ENCODE data around the gene TPK1. TPM values are rescaled to one million over a fixed set of nuclear protein-coding genes. Genes with fewer than 3 reads are reported as not detected.

Gene TPK1
- total RNA-seq, 1 donor from 2014 or later = 1.7 TPM

GRCh38 chr7:144792050-144792449, 43.8 kb downstream of the TPK1 start:
- no peaks in the 10 kb centered on the region for H3K36me3 ChIP-seq
- no peaks in the 10 kb centered on the region for H3K27me3 ChIP-seq
- intact Hi-C loops (cut with DNase I) = no loop called here
- no peaks in the 10 kb centered on the region for H3K4me1 ChIP-seq
- no peak overlapping the region for H3K4me3 ChIP-seq
- H3K9me3 ChIP-seq = no peaks in the 10 kb centered on the region
- no peak for DNase-seq (ENCODE audit: extremely low spot score in 2 of 2)
- H3K27ac ChIP-seq = no peak overlapping the region
- TF ChIP-seq POLR2AphosphoS5 (IDR thresholded peaks at IDR 0.05; ENCODE audit: insufficient read depth in 1 of 2, low read depth in 1 of 2) = no peak
- no peak for TF ChIP-seq POLR2A (IDR thresholded peaks at IDR 0.05)
- TF ChIP-seq CTCF (IDR thresholded peaks at IDR 0.05) = no peak

- H3K27me3 ChIP-seq = no peaks in the 10 kb centered on the region
- H3K27ac ChIP-seq = no peak overlapping the region
- intact Hi-C loops (cut with DNase I) = no loop called here
- no peak for DNase-seq (ENCODE audit: extremely low spot score in 2 of 2)
- no peak overlapping the region for H3K4me3 ChIP-seq
- TF ChIP-seq POLR2AphosphoS5 (IDR thresholded peaks at IDR 0.05; ENCODE audit: insufficient read depth in 1 of 2, low read depth in 1 of 2) = no peak
- TF ChIP-seq POLR2A (IDR thresholded peaks at IDR 0.05) = no peak
- no peak for TF ChIP-seq CTCF (IDR thresholded peaks at IDR 0.05)
- H3K9me3 ChIP-seq = no peaks in the 10 kb centered on the region
- H3K4me1 ChIP-seq = no peaks in the 10 kb centered on the region
- H3K36me3 ChIP-seq = no peaks in the 10 kb centered on the region
Observed at GRCh38 chr7:144791488-144791887, 44.4 kb downstream of the TPK1 start.

- H3K27me3 ChIP-seq = no peaks in the 10 kb centered on the region
Observed at GRCh38 chr7:144787127-144787526, 48.7 kb downstream of the TPK1 start.

GRCh38 chr7:144786522-144786921, 49.3 kb downstream of the TPK1 start:
- intact Hi-C loops (cut with DNase I) = no loop called here
- TF ChIP-seq POLR2AphosphoS5 (IDR thresholded peaks at IDR 0.05; ENCODE audit: insufficient read depth in 1 of 2, low read depth in 1 of 2) (no peak), POLR2A (IDR thresholded peaks at IDR 0.05) (no peak), CTCF (IDR thresholded peaks at IDR 0.05) (no peak)
- Histone ChIP-seq H3K27ac (no peak overlapping the region), H3K4me3 (no peak overlapping the region), H3K9me3 (no peaks in the 10 kb centered on the region), H3K27me3 (no peaks in the 10 kb centered on the region), H3K36me3 (no peaks in the 10 kb centered on the region), H3K4me1 (no peaks in the 10 kb centered on the region)
- no peak for DNase-seq (ENCODE audit: extremely low spot score in 2 of 2)

More at GRCh38 chr7:144787127-144787526, 48.7 kb downstream of the TPK1 start:
- no peak for DNase-seq (ENCODE audit: extremely low spot score in 2 of 2)
- no peaks in the 10 kb centered on the region for H3K36me3 ChIP-seq
- no peaks in the 10 kb centered on the region for H3K4me1 ChIP-seq
- intact Hi-C loops (cut with DNase I) = no loop called here
- H3K27ac ChIP-seq = no peak overlapping the region
- TF ChIP-seq POLR2A (IDR thresholded peaks at IDR 0.05) (no peak), CTCF (IDR thresholded peaks at IDR 0.05) (no peak), POLR2AphosphoS5 (IDR thresholded peaks at IDR 0.05; ENCODE audit: insufficient read depth in 1 of 2, low read depth in 1 of 2) (no peak)
- no peak overlapping the region for H3K4me3 ChIP-seq
- H3K9me3 ChIP-seq = no peaks in the 10 kb centered on the region

GRCh38 chr7:144786079-144786478, 49.8 kb downstream of the TPK1 start:
- no peak for DNase-seq (ENCODE audit: extremely low spot score in 2 of 2)
- Histone ChIP-seq H3K27me3 (no peaks in the 10 kb centered on the region), H3K36me3 (no peaks in the 10 kb centered on the region), H3K27ac (no peak overlapping the region), H3K9me3 (no peaks in the 10 kb centered on the region), H3K4me1 (no peaks in the 10 kb centered on the region), H3K4me3 (no peak overlapping the region)
- intact Hi-C loops (cut with DNase I) = no loop called here
- TF ChIP-seq POLR2AphosphoS5 (IDR thresholded peaks at IDR 0.05; ENCODE audit: insufficient read depth in 1 of 2, low read depth in 1 of 2) (no peak), POLR2A (IDR thresholded peaks at IDR 0.05) (no peak), CTCF (IDR thresholded peaks at IDR 0.05) (no peak)

Data from vagina (tissue), 2 donors.